HG02763 (cell line): ENCODE measurements around the gene KCNA5.

ENCODE experiments used
- ATAC-seq: cut with Tn5 transposase; IDR thresholded peaks from one replicate; pipeline ENCODE4 v1.9.1; 2021; ENCODE audit warnings: mild to moderate bottlenecking, moderate library complexity; ENCODE audit not compliant: unreplicated experiment

KCNA5 gene

DNA sequence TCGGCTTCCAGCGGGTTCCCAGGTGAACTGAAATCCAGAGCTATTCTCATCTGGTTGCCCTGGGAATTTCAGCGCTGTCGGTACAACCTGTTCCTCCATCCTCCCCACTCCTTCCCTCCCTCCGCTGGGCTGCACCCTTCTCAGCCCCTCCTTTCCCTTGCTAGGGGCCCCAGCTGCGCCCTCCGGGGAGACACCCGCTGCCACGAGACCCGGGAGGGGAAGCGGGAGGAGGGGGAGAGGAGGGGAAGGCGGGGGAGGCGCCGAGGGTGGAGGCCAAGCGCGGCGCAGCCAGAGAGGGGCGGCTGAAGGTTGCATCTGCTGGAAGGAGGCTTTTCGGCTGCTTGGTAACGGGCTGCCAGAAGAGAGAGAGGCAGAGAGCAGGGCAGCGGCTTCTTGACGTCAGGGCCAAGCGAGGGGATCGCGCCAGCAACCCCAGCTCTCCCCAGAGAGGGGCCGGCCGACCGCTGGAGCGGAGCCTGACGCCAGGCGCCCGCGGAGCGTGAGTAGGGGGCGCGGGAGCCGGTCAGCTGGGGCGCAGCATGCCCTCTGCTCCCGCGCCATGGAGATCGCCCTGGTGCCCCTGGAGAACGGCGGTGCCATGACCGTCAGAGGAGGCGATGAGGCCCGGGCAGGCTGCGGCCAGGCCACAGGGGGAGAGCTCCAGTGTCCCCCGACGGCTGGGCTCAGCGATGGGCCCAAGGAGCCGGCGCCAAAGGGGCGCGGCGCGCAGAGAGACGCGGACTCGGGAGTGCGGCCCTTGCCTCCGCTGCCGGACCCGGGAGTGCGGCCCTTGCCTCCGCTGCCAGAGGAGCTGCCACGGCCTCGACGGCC is at the start of gene KCNA5:
KCNA5 (plus strand) TSS at position 291 of the 831 bp plus-strand sequence; CDS start at position 560, 269 bp downstream.
- no peak for ATAC-seq

DNA sequence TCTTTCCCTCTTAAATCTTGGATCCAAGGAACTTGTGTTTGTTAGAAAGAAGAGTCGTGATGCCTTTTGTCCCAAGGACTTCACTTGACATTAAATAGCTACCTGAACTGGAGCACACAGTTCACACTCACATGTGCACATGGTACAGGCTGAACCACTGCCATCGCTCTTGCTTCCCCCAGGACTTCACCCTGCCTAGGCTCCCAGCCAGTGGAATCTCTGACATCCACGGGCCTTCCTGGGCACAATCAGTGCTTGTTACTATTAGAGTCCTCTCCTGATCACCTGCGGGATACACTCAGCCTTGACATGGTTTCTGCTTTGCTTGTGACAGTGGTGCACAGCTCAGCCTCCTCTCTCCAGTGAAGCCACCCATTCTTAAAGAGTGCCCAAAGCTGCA is 49.1 kb upstream of the KCNA5 start:
- no peak for ATAC-seq

GRCh38 chr12:4996714-4997113 is 47.0 kb upstream of the KCNA5 start:
- no peak for ATAC-seq

DNA sequence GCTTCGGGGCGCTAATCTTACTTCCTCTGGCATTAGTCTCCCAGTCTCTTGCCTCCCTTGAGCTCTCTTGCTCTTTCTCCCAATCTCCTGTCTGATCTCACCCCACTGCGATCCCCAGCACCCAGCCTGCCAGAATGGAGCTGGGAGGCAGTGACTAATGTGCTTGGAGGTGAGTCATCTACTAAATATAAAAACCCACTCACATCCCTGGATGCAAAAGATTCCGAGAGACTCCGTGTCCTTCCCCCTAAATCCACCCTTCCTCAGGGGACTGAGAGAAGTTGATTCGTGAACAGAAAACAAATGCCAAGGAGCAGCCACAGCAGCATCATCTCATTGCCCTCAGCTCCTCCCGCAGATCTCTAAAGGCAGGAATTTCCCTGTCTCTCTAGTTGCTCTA is 45.7 kb upstream of the KCNA5 start:
- ATAC-seq = no peak

DNA sequence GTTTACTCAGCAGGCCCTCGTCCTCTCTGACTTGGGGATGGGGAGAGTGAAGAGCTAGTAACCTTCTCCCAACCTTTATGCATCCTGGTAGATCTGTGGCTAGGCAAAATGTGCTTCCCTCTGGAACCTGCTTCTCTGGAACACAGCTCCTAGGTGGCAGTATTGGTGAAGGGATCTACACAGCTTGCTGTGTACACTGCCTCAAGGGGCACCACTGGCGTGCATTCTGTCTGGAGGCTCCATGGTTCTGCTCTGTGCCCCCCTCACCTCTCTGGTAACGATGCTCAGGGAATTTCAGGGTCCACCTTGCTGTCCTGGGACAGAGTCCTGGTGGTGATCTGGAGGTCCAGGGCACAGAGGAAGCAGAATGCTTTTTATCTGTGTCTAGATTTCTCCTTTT is 43.5 kb upstream of the KCNA5 start:
- ATAC-seq = no peak

GRCh38 chr12:5000658-5001385 is 42.9 kb upstream of the KCNA5 start:
- no peak for ATAC-seq

GRCh38 chr12:5003025-5003666 is 40.5 kb upstream of the KCNA5 start:
- no peak for ATAC-seq

DNA sequence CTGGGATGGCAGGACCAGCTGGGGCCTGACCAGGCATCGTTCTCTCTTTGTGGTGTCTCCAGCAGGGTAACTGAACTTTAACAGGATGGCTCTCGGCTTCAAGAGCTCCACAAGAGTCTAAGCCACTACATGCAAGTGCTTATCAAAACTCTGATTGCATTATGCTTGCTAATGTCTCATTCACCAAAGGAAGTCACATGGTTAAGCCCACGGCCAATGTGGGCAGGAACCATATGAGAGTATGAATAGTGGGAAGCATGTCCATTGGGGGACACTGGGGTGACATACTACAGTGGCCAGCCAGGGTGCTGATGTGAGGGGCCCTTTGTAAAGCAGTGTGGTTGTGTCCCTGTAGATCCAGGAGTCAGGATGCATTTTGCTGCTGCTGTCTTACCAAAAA is 35.0 kb upstream of the KCNA5 start:
- ATAC-seq = no peak

DNA sequence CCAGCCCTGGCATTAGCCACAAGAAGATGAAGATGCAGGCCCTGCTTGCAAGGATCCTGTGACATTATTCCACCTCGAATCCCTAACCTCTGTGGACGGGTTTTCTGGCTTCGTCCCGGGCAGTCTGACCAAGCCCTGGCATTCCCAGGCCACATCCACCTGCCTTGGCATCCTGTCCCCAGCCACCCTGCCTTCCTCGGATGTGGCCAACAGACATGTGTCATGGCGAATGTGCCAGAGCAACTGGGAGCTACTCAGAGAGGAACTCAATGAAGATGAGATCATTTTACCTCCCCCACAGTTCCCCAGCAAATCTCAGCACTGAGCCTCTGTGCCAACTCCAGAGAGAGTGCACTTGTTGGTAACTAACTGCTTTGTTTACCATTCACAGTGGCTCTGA is 33.5 kb upstream of the KCNA5 start:
- no peak for ATAC-seq

GRCh38 chr12:5012337-5012736 is 31.3 kb upstream of the KCNA5 start:
- ATAC-seq = no peak

DNA sequence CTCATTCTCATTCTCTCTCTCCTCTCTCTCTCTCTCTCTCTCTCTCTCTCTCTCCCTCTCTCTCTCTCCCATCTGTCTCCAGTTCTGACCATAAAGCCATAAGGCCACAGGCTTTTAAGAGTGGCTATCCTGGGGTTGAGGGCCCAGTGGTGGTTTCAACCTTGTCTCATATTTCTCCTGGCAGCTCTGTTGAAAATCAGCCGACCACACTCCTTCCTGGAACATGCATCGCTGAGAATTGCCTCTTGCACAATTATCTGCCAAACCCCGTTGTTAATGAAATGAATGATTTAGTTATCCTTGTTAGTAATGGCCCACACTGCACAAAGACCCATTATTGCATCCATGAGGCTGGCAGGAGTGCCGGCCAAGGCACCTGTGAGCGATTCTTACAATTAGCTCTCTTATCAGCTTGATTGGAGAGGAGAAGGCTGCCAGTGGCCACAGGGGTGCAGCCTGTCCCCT is 30.4 kb upstream of the KCNA5 start:
- ATAC-seq = no peak

GRCh38 chr12:5014269-5014668 is 29.4 kb upstream of the KCNA5 start:
- ATAC-seq = no peak

GRCh38 chr12:5015711-5016492 is 27.8 kb upstream of the KCNA5 start:
- no peak for ATAC-seq

DNA sequence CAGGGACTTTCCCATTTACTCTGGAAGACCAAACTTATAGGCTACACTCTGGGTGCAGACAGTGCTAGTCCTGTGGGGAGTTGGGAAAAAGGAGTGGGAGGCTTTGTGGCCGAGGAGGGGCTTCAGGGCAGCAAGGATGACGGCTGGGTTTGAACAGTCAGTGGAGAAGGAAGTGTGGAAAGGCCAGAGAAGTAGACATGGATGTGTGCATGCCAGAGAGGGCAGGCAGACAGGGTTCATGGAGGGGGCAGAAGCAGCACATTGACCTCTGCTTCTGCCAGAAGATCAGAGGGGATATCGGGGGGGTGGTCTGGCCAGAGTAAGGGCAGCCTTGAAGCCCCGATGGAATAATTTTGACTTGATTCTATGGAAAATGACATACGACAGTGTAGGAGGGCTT is 27.2 kb upstream of the KCNA5 start:
- ATAC-seq = no peak

DNA sequence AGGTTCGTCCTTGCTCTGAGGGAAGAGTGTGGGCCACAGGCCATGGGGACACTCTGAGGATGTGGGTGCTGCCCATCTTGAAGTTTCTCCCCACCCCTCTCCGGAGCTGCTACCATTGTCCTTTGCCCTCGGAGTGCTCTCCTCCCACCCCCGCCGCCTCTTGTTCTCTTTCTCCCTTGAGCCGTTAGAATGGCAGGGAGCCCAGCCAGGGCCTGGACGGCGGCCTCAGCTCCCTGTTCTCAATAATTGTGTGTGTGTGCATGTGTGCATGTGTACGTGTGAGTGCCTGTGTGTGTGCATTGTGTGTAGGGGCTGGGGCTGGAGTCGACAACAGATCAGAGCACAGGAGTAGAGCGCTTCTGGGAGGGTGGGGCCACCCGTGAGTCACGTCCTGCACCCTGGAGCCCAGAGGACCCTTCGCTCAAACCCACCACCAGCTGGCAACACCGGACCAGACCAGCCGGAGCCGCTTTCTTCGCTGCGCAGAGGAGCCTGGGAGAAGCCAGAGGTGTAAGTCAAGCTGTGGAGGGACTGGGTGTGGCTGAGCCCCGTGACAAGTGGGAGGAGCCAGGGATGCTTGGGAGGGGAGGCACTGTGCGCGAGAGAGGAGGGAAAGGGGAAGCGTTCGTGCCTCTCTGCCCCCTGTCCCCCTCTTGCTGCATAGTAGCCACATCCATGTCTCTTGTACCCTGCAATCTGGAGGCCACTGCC is 25.9 kb upstream of the KCNA5 start:
- ATAC-seq = no peak

DNA sequence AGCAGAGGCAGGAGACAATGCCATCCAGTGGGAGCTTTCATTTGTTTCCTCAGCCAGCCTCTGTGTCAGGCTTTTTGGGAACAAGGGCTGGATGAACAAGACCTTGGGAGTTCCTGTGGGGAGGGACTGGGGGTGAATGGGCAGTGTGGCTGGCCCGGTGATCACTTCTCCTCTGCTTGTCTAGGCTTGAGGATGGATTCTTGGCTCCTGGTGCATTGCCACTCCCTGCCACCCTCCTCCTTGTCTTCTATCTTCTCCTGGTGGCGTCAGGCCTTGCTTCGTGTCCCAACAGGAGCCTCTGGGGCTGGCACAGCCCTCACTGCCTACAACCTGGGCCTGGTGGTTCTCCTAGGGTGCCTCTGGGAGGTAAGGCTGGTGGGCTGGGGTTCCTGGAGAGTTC is 25.0 kb upstream of the KCNA5 start:
- ATAC-seq = no peak

DNA sequence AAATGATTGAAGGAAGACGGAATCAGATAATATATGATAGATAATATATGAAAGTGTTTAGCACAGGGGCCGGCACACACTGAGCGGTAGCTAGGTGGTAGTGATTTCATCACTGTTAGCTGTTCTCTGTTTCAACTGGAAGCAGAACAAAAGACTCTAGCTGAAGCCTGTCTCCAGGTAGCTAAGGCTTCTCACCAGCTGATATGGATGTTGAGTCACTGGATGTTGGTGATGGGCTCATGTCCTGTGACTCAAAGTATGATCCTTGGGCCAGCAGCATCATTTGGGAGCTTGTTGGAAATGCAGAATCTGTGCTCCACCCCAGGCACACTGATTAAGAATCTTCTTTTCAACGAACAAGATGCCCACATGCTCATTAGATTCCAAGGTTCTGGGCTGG is 21.7 kb upstream of the KCNA5 start:
- ATAC-seq = no peak

- ATAC-seq = peak; percentile 48
Observed at GRCh38 chr12:5022465-5023061, 21.1 kb upstream of the KCNA5 start.

GRCh38 chr12:5023842-5024241 is 19.8 kb upstream of the KCNA5 start:
- no peak for ATAC-seq
